NB4 (cell line): Measurements from ENCODE around the gene DCTN3.

Experiments
- DNase-seq: peaks from one replicate; pipeline ENCODE4 v3.0.0; 2010; ENCODE audit warnings: low read depth
- H3K4me3 ChIP-seq: one replicate; pipeline ENCODE4 v1.5.1; 2011; ENCODE audit warnings: mild to moderate bottlenecking, low read depth, low read length, moderate library complexity
- CTCF ChIP-seq: IDR thresholded peaks from one replicate; pipeline ENCODE4 v1.5.1; 2012; ENCODE audit warnings: low read depth, low read length
- MAX ChIP-seq: IDR thresholded peaks from 2 replicates; pipeline ENCODE4 v1.6.1; 2011; ENCODE audit warnings: low read depth, low read length
- MYC ChIP-seq: IDR thresholded peaks from 2 replicates; pipeline ENCODE4 v1.6.1; 2011; ENCODE audit warnings: low read depth, low read length
- POLR2A ChIP-seq: IDR thresholded peaks from 2 replicates; pipeline ENCODE4 v1.6.1; 2011; ENCODE audit warnings: mild to moderate bottlenecking; ENCODE audit not compliant: insufficient read length; ENCODE audit errors: extremely low read depth

DCTN3 gene

GRCh38 chr9:34577400-34578240, 42.7 kb downstream of the DCTN3 start:
- no peak for TF ChIP-seq MAX
- no peak for TF ChIP-seq POLR2A
- no peak for TF ChIP-seq MYC
- no peak for TF ChIP-seq CTCF
- no peak for DNase-seq
- no peak overlapping the region for H3K4me3 ChIP-seq

GRCh38 chr9:34576597-34577399, 43.5 kb downstream of the DCTN3 start:
- DNase-seq: no peak
- no peak overlapping the region for H3K4me3 ChIP-seq
- TF ChIP-seq CTCF: no peak
- no peak for TF ChIP-seq MYC
- TF ChIP-seq POLR2A: no peak
- TF ChIP-seq MAX: no peak

- no peak overlapping the region for H3K4me3 ChIP-seq
- no peak for DNase-seq
- no peak for TF ChIP-seq MAX
- TF ChIP-seq POLR2A: no peak
- TF ChIP-seq CTCF: no peak
- TF ChIP-seq MYC: no peak
Observed at GRCh38 chr9:34575862-34576596, 44.3 kb downstream of the DCTN3 start.

GRCh38 chr9:34575241-34575640, 45.1 kb downstream of the DCTN3 start:
- TF ChIP-seq CTCF (no peak), POLR2A (no peak), MYC (no peak), MAX (no peak)
- H3K4me3 ChIP-seq: no peak overlapping the region
- no peak for DNase-seq

- H3K4me3 ChIP-seq: no peak overlapping the region
- DNase-seq: no peak
- TF ChIP-seq MAX (no peak), CTCF (no peak), POLR2A (no peak), MYC (no peak)
Observed at GRCh38 chr9:34574571-34574970, 45.7 kb downstream of the DCTN3 start.
